Loucy (cell line): Measurements from ENCODE around the gene CWC22.
"Not testable (repeated sequence)": the region's sequence is repeated elsewhere in the genome, so short reads cannot be mapped to it uniquely, and the experiment has no call there.

Experiments
- H2AFZ ChIP-seq: fragments of 200-600 bp; sonication (generic); 2 replicates; pipeline ENCODE4 v1.6.0; 2016; ENCODE audit warnings: antibody characterized with exemption, mild to moderate bottlenecking, low read length, moderate library complexity
- H3F3A ChIP-seq: fragments of 200-600 bp; 2 replicates; pipeline ENCODE4 v1.6.0; 2016; ENCODE audit warnings: antibody characterized with exemption, low read depth, mild to moderate bottlenecking
- H3K27me3 ChIP-seq: fragments of 200-600 bp; sonication (generic); 2 replicates; pipeline ENCODE4 v1.6.1; 2014; ENCODE audit warnings: low read length, mild to moderate bottlenecking; ENCODE audit not compliant: insufficient read depth, poor library complexity, severe bottlenecking
- H3K36me3 ChIP-seq: fragments of 200-600 bp; sonication (generic); 2 replicates; pipeline ENCODE4 v1.6.1; 2016; ENCODE audit warnings: low read length; ENCODE audit not compliant: insufficient read depth
- H3K4me1 ChIP-seq: fragments of 200-600 bp; sonication (generic); 2 replicates; pipeline ENCODE4 v1.5.1; 2014; ENCODE audit warnings: low read length, mild to moderate bottlenecking; ENCODE audit not compliant: insufficient read depth, poor library complexity, severe bottlenecking
- H3K4me2 ChIP-seq: fragments of 200-600 bp; sonication (generic); 2 replicates; pipeline ENCODE4 v1.6.0; 2014; ENCODE audit warnings: antibody characterized with exemption, low read length, low read depth, mild to moderate bottlenecking; ENCODE audit not compliant: poor library complexity, severe bottlenecking
- H3K4me3 ChIP-seq: fragments of 200-600 bp; sonication (generic); 2 replicates; pipeline ENCODE4 v1.5.1; 2014; ENCODE audit warnings: low read length, mild to moderate bottlenecking, mixed read lengths; ENCODE audit not compliant: poor library complexity, severe bottlenecking
- H3K79me2 ChIP-seq: fragments of 200-600 bp; sonication (generic); 2 replicates; pipeline ENCODE4 v1.6.1; 2014; ENCODE audit warnings: low read length; ENCODE audit not compliant: insufficient read depth
- H3K9ac ChIP-seq: fragments of 200-600 bp; sonication (generic); 2 replicates; pipeline ENCODE4 v1.6.0; 2014; ENCODE audit warnings: mild to moderate bottlenecking, low read depth, low read length, moderate library complexity; ENCODE audit not compliant: poor library complexity, severe bottlenecking
- H3K9me2 ChIP-seq: fragments of 200-600 bp; sonication (generic); replicated peaks from 2 replicates; pipeline ENCODE4 v1.6.1; 2016; ENCODE audit warnings: low read depth, low read length, mixed read lengths
- H3K9me3 ChIP-seq: fragments of 200-600 bp; sonication (generic); 2 replicates; pipeline ENCODE4 v1.6.1; 2014; ENCODE audit warnings: mild to moderate bottlenecking, antibody characterized with exemption, low read length, low read depth; ENCODE audit not compliant: insufficient read depth
- H4K20me1 ChIP-seq: fragments of 200-600 bp; sonication (generic); 2 replicates; pipeline ENCODE4 v1.6.0; 2014; ENCODE audit warnings: antibody characterized with exemption, low read length, mild to moderate bottlenecking; ENCODE audit not compliant: insufficient read depth, poor library complexity, severe bottlenecking
- EZH2phosphoT487 ChIP-seq: fragments of 200-600 bp; IDR thresholded peaks from 2 replicates; pipeline ENCODE4 v1.6.1; 2018; ENCODE audit warnings: antibody characterized with exemption, mild to moderate bottlenecking, moderate library complexity, borderline replicate concordance
- TF ChIP-seq, protein P1 (sequence below): fragments of 200-600 bp; sonication (generic); conservative IDR thresholded peaks from 2 replicates; pipeline ENCODE4 v1.5.1; 2014; ENCODE audit warnings: mild to moderate bottlenecking, antibody characterized with exemption, low read length

Gene CWC22

DNA sequence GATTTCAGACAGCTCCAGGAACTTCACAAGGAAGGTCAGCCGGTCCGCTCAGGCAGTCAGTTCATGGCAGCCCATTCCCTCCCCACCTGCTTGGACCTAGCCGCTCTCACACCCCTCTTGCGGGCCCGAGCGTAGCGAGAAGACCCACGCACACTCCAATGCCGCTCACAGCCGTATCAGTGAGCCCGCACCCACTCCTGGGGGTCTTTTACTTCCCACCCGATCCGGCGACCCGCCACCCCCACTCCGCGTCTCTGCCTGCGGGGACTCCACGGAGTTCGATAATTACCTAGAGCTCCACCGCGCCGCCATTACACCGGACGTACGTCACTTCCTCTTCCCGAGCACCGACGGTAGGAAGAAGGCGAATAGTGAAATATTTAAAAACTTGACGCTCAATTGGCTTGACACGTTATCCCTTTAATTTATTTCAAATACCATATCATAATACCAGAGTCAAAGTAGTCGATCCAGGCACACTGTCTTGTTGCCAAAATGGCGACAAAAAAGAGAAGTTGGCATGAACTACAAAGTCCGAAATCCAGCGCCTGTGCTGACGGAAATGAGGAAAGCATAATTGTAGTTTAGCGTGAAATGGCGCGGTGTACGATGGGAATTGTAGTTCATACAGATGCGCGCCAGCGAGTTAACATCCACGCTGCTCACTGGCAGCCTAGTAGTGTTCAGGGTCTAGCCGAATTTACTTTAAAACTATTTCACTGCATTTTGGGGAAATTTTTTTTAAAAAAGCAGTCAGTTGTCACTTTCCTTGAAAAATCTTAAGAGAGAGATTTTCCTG, at the start of gene CWC22:
TSS of gene CWC22 (minus strand) at position 517 of the 799 bp plus-strand sequence. CDS start 13,956 bp downstream, outside the sequence.
- Histone ChIP-seq H4K20me1 (peaks cover 12% of the 10 kb centered on the region), H3K36me3 (no peaks in the 10 kb centered on the region), H3K79me2 (peaks cover 49% of the 10 kb centered on the region), H3K9me2 (no peaks in the 10 kb centered on the region), H3K27me3 (peaks cover 5% of the 10 kb centered on the region), H2AFZ (peak within 1 kb of the TSS; percentile 97), H3K4me3 (peak within 1 kb of the TSS; percentile 99), H3F3A (no peaks in the 10 kb centered on the region), H3K4me1 (peaks cover 57% of the 10 kb centered on the region), H3K9ac (peak within 1 kb of the TSS; percentile 90), H3K9me3 (no peaks in the 10 kb centered on the region), H3K4me2 (peak within 1 kb of the TSS; percentile 83)
- TF ChIP-seq, protein P1, sequence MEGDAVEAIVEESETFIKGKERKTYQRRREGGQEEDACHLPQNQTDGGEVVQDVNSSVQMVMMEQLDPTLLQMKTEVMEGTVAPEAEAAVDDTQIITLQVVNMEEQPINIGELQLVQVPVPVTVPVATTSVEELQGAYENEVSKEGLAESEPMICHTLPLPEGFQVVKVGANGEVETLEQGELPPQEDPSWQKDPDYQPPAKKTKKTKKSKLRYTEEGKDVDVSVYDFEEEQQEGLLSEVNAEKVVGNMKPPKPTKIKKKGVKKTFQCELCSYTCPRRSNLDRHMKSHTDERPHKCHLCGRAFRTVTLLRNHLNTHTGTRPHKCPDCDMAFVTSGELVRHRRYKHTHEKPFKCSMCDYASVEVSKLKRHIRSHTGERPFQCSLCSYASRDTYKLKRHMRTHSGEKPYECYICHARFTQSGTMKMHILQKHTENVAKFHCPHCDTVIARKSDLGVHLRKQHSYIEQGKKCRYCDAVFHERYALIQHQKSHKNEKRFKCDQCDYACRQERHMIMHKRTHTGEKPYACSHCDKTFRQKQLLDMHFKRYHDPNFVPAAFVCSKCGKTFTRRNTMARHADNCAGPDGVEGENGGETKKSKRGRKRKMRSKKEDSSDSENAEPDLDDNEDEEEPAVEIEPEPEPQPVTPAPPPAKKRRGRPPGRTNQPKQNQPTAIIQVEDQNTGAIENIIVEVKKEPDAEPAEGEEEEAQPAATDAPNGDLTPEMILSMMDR: no peak

DNA sequence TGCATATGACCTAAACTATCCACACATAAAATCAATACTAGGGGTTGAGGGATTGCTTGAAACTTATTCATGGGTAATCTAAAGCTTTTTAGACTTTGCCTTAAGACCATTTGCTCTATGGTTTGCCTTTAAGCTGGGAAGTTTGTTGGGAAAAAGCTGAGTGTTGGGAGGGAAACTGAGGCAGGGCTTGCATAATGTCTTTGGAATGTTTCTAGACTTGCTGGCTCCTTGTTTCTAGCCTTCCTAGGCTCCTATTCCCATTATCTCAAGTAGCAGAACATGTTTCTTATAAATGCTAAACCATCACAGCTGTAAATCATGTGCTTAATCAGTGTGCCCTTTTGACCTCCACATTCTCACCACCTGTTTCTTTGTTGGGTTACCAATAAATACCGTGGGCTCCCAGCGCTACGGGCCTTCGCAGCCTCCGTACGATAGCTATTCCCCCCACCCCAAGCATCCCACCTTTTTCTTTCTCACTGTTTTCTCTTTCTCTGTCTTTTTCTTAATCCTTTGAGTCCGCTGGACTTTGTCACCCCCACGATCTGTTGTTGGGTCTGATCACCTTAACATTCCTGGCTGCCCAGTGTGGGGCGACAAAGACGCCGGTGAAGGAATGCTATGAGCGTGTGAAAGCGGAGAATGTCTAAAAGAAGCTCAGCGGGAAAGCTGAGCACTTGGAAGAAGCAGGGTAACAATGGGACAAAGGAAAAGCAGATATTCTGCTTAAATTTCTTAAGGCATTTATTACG, 49.4 kb upstream of the CWC22 start:
- Histone ChIP-seq H3K4me1 (no peaks in the 10 kb centered on the region), H3K9me3 (no peaks in the 10 kb centered on the region), H3K9me2 (no peaks in the 10 kb centered on the region), H3K27me3 (no peaks in the 10 kb centered on the region), H4K20me1 (no peaks in the 10 kb centered on the region), H3K36me3 (no peaks in the 10 kb centered on the region), H3F3A (no peaks in the 10 kb centered on the region), H2AFZ (no peak overlapping the region), H3K4me2 (no peak overlapping the region), H3K79me2 (no peaks in the 10 kb centered on the region), H3K9ac (no peak overlapping the region), H3K4me3 (no peak overlapping the region)
- no peak for TF ChIP-seq EZH2phosphoT487
- TF ChIP-seq, protein P1: no peak

DNA sequence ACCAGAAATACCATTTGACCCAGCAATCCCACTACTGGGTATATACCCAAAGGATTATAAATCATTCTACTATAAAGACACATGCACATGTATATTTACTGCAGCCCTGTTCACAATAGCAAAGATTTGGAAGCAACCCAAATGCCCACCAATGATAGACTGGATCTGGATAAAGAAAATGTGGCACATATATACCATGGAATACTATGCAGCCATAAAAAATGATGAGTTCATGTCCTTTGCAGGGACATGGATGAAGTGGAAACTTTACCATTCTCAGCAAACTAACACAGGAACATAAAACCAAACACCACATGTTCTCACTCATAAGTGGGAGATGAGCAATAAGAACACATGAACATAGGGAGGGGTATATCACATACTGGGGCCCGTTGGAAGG, 47.5 kb upstream of the CWC22 start:
- H4K20me1 ChIP-seq, H3K27me3 ChIP-seq, H3K9me2 ChIP-seq, H3K4me1 ChIP-seq, H3F3A ChIP-seq, H3K9me3 ChIP-seq, H3K4me3 ChIP-seq, H3K9ac ChIP-seq, H2AFZ ChIP-seq, H3K36me3 ChIP-seq, H3K4me2 ChIP-seq, H3K79me2 ChIP-seq: not testable (repeated sequence)
